AG04450 (cell line): ENCODE data around the gene PON3. TPM values are rescaled to one million over a fixed set of nuclear protein-coding genes. Genes with fewer than 3 reads are reported as not detected.

Source experiments
- CTCF ChIA-PET: fragments of 300-600, 350-600 bp; formaldehyde crosslinking; extraction: SDS; loops from one replicate; lab custom pipeline; 2022; ENCODE audit warnings: antibody characterized with exemption, inconsistent platforms; lab: Charles Lee
- POLR2A ChIA-PET: fragments of 350-600 bp; formaldehyde crosslinking; extraction: SDS; loops from one replicate; lab custom pipeline; 2021; ENCODE audit warnings: antibody characterized with exemption, inconsistent platforms; lab: Yijun Ruan, JAX
- DNase-seq: peaks from one replicate; pipeline ENCODE4 v3.0.0-alpha.2; 2011; ENCODE audit warnings: low read depth, low spot score
- H3K27ac ChIP-seq: one replicate; pipeline ENCODE4 v1.5.1; 2012; ENCODE audit warnings: low read depth, low read length, control low read depth
- H3K27me3 ChIP-seq: one replicate; pipeline ENCODE4 v1.6.0; 2012; ENCODE audit warnings: low read length; ENCODE audit not compliant: control insufficient read depth, insufficient read depth
- H3K4me3 ChIP-seq: 2 replicates; pipeline ENCODE4 v1.5.1; 2011; ENCODE audit warnings: mild to moderate bottlenecking, low read depth, low read length, control low read depth
- H3K9me3 ChIP-seq: 2 replicates; pipeline ENCODE4 v1.5.1; 2012; ENCODE audit warnings: low read length; ENCODE audit not compliant: control insufficient read depth, insufficient read depth
- CTCF ChIP-seq: IDR thresholded peaks from 2 replicates; pipeline ENCODE4 v1.5.1; 2011; ENCODE audit warnings: low read depth, low read length, control low read depth, inconsistent platforms
- polyA plus RNA-seq: library from polyadenylated mRNA; depleted of rRNA; stranded (reverse); fragments of >200 nt; gene quantifications from 2 replicates; pipeline ENCODE4 v1.2.3, GENCODE V29; 2011

The PON3 gene
- polyA plus RNA-seq, 1 experiment, result 0.20 TPM

- no peak for DNase-seq
- POLR2A ChIA-PET, result no interaction called here
- TF ChIP-seq CTCF, result no peak
- H3K27me3 ChIP-seq, result no peaks in the 10 kb centered on the region
- CTCF ChIA-PET, result interaction anchor here (1.0 kb wide), 1 partner anchor 64 kb away, joined by 3 read pairs; no protein-coding TSS in a partner anchor
- H3K4me3 ChIP-seq, result no peak overlapping the region
- H3K9me3 ChIP-seq, result no peaks in the 10 kb centered on the region
- no peak overlapping the region for H3K27ac ChIP-seq
Observed at GRCh38 chr7:95412075-95412474, 15.9 kb upstream of the PON3 start.

GRCh38 chr7:95411666-95412065, 15.5 kb upstream of the PON3 start:
- H3K9me3 ChIP-seq, result no peaks in the 10 kb centered on the region
- ChIA-PET CTCF (interaction anchor here (2.0 kb wide), 1 partner anchor 66 kb away, joined by 7 read pairs; no protein-coding TSS in a partner anchor), POLR2A (no interaction called here)
- DNase-seq, result no peak
- H3K4me3 ChIP-seq, result no peak overlapping the region
- no peak overlapping the region for H3K27ac ChIP-seq
- no peak for TF ChIP-seq CTCF
- H3K27me3 ChIP-seq, result no peaks in the 10 kb centered on the region

GRCh38 chr7:95411036-95411435, 14.9 kb upstream of the PON3 start:
- H3K27me3 ChIP-seq, result no peaks in the 10 kb centered on the region
- no peak overlapping the region for H3K27ac ChIP-seq
- no peak for DNase-seq
- POLR2A ChIA-PET, result no interaction called here
- H3K9me3 ChIP-seq, result no peaks in the 10 kb centered on the region
- H3K4me3 ChIP-seq, result no peak overlapping the region
- CTCF ChIA-PET, result interaction anchor here (0.5 to 2.0 kb wide), 3 partner anchors 15 to 279 kb away, joined by 3 to 7 read pairs (median 5); no protein-coding TSS in a partner anchor
- TF ChIP-seq CTCF, result no peak

- H3K27ac ChIP-seq, result no peak overlapping the region
- POLR2A ChIA-PET, result no interaction called here
- no peak overlapping the region for H3K4me3 ChIP-seq
- DNase-seq, result no peak
- no peaks in the 10 kb centered on the region for H3K9me3 ChIP-seq
- CTCF ChIA-PET, result interaction anchor here (1.0 kb wide), 1 partner anchor 282 kb away, joined by 4 read pairs; no protein-coding TSS in a partner anchor
- TF ChIP-seq CTCF, result no peak
- H3K27me3 ChIP-seq, result no peaks in the 10 kb centered on the region
Observed at GRCh38 chr7:95407751-95408150, 11.6 kb upstream of the PON3 start.

- Histone ChIP-seq H3K4me3 (no peak overlapping the region), H3K27me3 (no peaks in the 10 kb centered on the region), H3K9me3 (no peaks in the 10 kb centered on the region), H3K27ac (no peak overlapping the region)
- ChIA-PET CTCF (interaction anchor here (1.0 kb wide), 2 partner anchors 106 to 121 kb away, joined by 3 read pairs; no protein-coding TSS in a partner anchor), POLR2A (no interaction called here)
- no peak for DNase-seq
- TF ChIP-seq CTCF, result no peak
Observed at GRCh38 chr7:95405800-95406199, 9.6 kb upstream of the PON3 start.
